ELF-1 (cell line): ENCODE data around the gene SLC25A38.
"Not testable (repeated sequence)": the region's sequence is repeated elsewhere in the genome, so short reads cannot be mapped to it uniquely, and the experiment has no call there.

Experiments used
- DNase-seq: peaks from one replicate; pipeline ENCODE4 v3.0.0-alpha.2; 2016; ENCODE audit warnings: low read depth, low spot score

Gene SLC25A38

GRCh38 chr3:39407259-39407629 is 24.1 kb downstream of the SLC25A38 start:
- no peak for DNase-seq

DNA sequence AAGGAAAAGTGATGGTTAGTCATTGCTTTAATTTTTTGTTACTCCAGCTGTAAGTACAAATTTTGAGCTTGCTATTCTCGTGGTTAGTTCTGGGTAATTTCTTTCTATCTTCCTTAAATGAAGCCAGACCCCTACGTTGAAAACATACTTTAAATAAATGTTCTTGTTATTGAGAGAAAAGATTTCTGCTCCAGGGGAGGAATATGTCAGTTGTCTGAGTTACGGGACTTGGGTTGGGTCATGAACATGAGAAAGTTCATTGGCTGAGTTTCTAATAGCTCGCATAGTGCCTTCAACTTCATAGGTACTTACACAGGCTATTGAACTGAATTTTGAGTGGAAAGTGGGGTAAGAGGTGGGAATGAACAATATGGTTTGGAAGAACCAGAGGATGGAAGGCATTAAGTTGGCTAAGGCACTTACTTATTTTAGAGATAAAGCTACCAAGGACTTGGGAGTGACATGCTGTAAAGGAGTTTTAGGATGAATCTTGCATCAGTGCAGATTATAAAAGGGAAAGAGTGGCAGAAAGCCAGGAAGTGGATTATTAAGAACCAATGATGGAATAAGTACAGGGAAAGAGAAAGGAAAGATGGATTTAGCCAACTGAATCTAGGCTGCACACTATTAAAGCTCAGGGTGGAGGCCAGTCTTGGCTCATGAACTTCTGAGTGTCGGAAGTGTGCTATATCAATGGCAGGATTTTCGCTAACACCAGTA is 24.8 kb downstream of the SLC25A38 start:
- DNase-seq: no peak

- DNase-seq: peak; percentile 50
Observed at GRCh38 chr3:39408493-39409372, 25.6 kb downstream of the SLC25A38 start.

GRCh38 chr3:39409514-39410136 is 26.5 kb downstream of the SLC25A38 start:
- no peak for DNase-seq

DNA sequence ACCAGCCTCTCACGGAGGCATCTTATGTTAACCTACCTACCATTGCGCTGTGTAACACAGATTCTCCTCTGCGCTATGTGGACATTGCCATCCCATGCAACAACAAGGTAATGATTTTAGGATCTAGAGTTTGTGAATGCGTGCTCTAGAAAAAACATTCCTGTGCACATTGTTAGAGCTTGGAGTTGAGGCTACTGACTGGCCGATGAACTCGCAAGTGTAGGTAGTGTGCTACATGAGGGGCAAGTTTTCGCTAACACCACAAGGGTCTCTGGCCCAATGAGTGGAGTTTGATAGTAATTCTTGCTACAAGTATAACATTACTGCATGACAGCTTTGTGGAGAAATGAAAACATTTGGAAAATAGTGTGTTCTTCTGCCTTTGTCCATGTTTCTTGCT is 27.7 kb downstream of the SLC25A38 start:
- no peak for DNase-seq

- DNase-seq: no peak
Observed at GRCh38 chr3:39412668-39413260, 29.6 kb downstream of the SLC25A38 start.

- DNase-seq: no peak
Observed at GRCh38 chr3:39413691-39414420, 30.7 kb downstream of the SLC25A38 start.

DNA sequence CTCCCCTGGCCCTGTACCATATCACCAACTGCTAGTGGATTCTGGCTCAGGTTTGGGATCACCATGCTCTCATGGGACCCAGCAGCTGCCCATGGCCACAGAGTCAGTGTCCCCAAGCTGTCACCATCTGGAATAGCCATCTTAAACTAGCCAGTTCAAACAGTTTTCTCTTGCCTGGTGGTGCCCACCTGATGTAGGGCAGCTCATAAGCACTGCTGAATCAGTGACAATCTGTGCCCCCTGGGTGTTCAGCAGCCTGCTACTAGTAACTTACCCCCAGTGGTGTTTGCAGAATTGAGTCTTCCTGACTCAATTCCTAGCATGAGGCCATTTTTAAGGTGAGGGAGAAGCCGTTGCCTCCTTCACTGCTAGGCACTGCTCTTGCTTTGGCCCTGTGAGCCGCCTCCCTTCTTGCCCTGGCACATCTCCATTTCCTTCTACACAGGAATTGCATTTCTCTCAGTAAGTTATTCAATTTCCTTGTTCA is 31.3 kb downstream of the SLC25A38 start:
- peak; percentile 35 for DNase-seq

GRCh38 chr3:39415302-39415701 is 32.1 kb downstream of the SLC25A38 start:
- DNase-seq: not testable (repeated sequence)

DNA sequence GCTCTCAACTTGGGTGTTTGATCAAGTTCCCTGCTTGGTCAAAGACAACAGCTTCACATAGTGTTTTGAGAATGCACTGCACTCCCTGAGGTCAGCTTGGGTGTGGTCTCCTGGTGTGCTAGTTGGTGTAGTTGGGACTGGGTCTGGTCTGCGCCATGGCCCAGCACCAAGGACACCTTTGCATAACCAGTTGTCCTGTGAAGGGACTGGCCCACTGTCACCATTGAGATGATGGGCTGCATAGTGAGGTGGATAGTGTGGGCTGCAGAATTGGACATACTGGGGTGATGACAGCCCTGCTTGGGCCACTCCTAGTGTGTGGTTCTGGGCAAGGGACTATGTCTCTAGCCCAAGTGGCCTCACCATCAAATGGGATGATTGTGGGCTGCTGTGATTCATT is 32.8 kb downstream of the SLC25A38 start:
- DNase-seq: peak; percentile 34

DNA sequence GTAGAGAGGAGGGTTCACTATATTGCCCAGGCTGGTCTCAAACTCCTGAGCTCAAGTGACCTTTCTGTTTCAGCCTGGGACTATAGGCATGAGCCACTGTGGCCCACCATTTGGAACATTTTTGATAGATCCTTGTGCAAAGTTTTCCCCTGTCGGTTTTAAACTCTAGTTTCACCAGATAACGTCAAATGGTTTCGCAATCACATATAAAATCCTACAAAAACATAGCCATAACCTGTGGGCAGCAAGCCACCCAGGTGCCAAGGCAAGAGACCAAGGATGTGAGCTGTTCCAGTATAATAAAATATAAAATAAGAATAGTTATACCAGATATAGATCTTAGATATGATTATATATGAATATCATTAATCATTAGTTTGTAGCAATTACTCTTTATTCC is 33.8 kb downstream of the SLC25A38 start:
- DNase-seq: not testable (repeated sequence)

DNA sequence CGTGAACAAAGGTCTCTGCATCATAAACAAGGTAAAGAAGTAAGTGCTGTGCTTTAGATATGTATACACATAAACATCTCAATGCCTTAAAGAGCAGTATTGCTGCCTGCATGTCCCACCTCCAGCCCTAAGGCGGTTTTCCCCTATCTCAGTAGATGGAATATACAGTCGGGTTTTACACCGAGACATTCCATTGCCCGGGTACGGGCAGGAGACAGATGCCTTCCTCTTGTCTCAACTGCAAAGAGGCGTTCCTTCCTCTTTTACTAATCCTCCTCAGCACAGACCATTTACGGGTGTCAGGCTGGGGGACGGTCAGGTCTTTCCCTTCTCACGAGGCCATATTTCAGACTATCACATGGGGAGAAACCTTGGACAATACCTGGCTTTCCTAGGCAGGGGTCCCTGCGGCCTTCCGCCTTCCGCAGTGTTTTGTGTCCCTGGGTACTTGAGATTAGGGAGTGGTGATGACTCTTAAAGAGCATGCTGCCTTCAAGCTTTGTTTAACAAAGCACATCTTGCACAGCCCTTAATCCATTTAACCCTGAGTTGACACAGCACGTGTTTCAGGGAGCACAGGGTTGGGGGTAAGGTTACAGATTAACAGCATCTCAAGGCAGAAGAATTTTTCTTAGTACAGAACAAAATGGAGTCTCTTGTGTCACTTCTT is 35.5 kb downstream of the SLC25A38 start:
- DNase-seq: peak; percentile 63

GRCh38 chr3:39419742-39420315 is 36.7 kb downstream of the SLC25A38 start:
- DNase-seq: no peak

- DNase-seq: no peak
Observed at GRCh38 chr3:39420543-39420942, 37.4 kb downstream of the SLC25A38 start.

DNA sequence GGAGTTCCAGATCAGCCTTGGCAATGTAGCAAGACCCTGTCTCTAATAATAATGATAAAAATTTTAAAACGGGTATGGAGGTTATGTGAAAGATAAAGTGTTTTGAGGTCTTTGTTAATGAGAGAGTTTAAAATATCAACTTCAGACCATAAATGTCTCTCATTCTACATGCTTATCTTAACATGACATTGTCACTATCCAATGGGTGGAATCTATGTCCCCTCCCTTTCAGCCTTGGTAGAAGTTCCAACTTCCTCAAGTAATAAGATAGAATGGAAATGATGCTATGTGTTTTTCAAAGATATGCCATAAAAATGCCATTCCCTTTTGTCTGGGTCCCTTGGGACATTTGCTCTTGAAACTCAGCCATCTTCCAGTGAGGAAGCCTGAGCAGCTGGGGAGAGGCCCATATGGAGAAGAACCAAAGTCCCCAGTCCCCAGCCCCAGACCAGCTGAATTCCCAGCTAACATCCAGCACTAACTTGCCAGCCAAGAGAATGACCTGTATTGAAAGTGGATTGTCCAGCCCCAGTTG is 40.3 kb downstream of the SLC25A38 start:
- no peak for DNase-seq

- no peak for DNase-seq
Observed at GRCh38 chr3:39426312-39426711, 43.1 kb downstream of the SLC25A38 start.

DNA sequence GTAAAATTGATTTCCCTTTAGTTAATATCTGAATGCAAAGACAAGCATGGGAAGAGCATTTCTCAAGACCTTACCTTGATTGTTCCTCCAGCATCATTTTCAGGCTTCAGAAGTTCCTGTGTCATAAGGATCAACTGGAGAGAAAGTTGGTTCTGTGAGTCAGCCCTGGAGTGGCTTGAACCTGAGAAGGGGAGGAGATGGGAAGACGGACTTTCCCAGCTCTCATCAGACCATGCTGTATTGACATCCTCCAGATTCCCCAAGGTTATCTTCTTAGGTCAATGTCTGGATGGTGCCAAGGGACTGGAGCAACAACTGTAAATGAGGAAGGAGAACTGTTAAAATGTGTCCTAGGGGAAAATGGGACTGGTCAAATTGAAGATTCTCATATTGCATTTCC is 44.3 kb downstream of the SLC25A38 start:
- no peak for DNase-seq

DNA sequence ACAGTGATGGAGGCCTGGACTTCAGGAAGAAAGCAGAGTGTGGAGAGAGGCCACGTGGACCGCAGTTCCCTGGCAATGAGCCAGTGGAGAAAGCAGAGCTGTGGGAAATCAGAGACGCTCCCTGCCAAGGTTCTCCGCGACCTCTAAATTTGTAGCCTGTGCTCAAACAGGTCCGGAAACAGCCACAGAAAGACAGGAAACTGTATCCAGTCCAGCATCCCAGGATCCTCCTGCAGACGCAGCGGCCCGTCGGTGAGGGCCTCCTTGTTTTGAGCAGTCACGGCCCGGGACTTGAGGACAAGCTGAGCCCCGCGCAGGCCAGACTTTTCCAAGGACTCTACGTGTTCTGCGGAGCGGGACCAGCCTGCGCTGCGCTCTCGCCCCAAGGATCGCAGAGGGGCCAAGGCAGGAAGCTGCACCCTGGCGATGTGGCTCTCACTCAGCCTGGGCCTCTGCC is 45.6 kb downstream of the SLC25A38 start:
- DNase-seq: no peak

DNA sequence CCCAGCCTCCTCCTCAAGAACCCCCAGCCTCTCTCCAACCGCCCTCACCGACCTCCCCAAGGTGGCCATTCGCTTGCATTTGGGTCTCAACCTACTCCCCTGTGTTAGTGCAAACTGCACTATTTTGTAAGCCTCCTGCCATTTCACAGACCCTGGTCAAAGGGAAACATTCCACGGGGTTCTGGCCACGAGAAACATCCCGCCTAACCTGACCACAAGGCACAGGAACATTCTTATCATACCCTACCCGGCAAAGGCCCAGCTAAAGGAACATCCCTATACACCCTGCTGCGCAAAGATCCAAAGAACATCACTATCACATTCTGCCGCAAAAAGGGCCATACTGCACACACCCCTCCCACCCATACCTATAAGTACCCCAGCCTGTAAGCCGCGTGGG is 46.3 kb downstream of the SLC25A38 start:
- no peak for DNase-seq

GRCh38 chr3:39432342-39432741 is 49.2 kb downstream of the SLC25A38 start:
- no peak for DNase-seq
